Measurements from ENCODE around the gene CD300LF. TPM values are rescaled to one million over a fixed set of nuclear protein-coding genes. Genes with fewer than 3 reads are reported as not detected.

CD300LF gene
- total RNA-seq, 1 experiment from 2014 or later = not detected

DNA sequence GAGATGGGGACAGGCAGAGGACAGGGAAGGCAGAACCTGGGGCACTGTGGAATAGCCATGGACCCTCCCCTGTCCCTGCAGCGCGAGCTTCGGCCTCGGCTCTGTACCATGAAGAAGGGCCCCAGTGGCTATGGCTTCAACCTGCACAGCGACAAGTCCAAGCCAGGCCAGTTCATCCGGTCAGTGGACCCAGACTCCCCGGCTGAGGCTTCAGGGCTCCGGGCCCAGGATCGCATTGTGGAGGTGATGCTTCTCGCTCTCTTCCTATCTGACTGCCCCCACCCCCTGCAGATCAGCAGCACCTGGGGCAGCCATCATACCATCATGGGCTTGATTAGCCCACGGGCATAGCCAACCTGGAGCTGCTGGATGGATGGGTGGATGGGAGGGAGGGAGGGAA lies 49.2 kb upstream of the CD300LF start:
- CTCF ChIA-PET = interaction anchor here (2.3 kb wide), 1 partner anchor 25 kb away, joined by 17 read pairs; the partner anchor contains the start of gene RAB37
- H3K36me3 Mint-ChIP-seq = peaks cover 6% of the 10 kb centered on the region; the same call in 1 of the 2 replicates

DNA sequence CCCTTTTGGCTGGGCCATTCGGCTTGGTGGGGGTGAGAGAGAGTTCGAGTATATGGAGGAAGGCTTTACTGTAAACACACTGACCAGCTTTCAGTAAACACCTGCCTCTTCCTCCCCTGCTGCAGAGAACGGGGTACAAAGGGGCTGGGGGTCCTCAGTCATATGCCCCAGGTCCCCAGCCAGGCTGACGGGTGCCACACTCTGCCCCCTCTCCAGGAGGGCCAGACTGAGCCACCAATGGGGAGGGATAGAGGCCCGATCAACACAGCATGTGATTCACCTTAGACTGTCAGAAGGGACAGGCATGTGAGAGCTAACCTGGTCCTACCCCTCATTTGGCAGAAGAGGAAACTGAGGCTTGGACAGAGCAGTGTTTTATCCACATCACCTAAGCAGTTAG lies 48.7 kb upstream of the CD300LF start:
- H3K27ac Mint-ChIP-seq = no peak overlapping the region

More for the DNA sequence above, 49.2 kb upstream of the CD300LF start:
- H3K27ac Mint-ChIP-seq = no peak overlapping the region
- H3K27me3 Mint-ChIP-seq (ENCODE audit: low read depth) = no peaks in the 10 kb centered on the region
- POLR2A ChIA-PET = interaction anchor here (0.7 to 1.5 kb wide), 2 partner anchors 16 to 56 kb away, joined by 3 read pairs; no protein-coding TSS in a partner anchor
- DNase-seq (ENCODE audit: low spot score) = no peak
- no peak overlapping the region for H3K4me3 Mint-ChIP-seq
- no peaks in the 10 kb centered on the region for H3K9me3 Mint-ChIP-seq
- H3K4me1 Mint-ChIP-seq = peaks cover 49% of the 10 kb centered on the region
- TF ChIP-seq NR2C2 (CRISPR knock-in tag; IDR thresholded peaks at IDR 0.05) (no peak), FOXJ3 (CRISPR knock-in tag; IDR thresholded peaks at IDR 0.05; ENCODE audit: borderline replicate concordance) (no peak), ZNF232 (CRISPR knock-in tag; IDR thresholded peaks at IDR 0.05) (no peak), JAZF1 (CRISPR knock-in tag; IDR thresholded peaks at IDR 0.05) (no peak), CREM (CRISPR knock-in tag; IDR thresholded peaks at IDR 0.05) (no peak), ZNF121 (CRISPR knock-in tag; IDR thresholded peaks at IDR 0.05) (no peak)
- TF ChIP-seq, protein P1, sequence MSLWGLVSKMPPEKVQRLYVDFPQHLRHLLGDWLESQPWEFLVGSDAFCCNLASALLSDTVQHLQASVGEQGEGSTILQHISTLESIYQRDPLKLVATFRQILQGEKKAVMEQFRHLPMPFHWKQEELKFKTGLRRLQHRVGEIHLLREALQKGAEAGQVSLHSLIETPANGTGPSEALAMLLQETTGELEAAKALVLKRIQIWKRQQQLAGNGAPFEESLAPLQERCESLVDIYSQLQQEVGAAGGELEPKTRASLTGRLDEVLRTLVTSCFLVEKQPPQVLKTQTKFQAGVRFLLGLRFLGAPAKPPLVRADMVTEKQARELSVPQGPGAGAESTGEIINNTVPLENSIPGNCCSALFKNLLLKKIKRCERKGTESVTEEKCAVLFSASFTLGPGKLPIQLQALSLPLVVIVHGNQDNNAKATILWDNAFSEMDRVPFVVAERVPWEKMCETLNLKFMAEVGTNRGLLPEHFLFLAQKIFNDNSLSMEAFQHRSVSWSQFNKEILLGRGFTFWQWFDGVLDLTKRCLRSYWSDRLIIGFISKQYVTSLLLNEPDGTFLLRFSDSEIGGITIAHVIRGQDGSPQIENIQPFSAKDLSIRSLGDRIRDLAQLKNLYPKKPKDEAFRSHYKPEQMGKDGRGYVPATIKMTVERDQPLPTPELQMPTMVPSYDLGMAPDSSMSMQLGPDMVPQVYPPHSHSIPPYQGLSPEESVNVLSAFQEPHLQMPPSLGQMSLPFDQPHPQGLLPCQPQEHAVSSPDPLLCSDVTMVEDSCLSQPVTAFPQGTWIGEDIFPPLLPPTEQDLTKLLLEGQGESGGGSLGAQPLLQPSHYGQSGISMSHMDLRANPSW (CRISPR knock-in tag; conservative IDR thresholded peaks at IDR 0.05; ENCODE audit: low read depth) = no peak
- no peak for ATAC-seq

More for the DNA sequence above, 48.7 kb upstream of the CD300LF start:
- H3K27me3 Mint-ChIP-seq (ENCODE audit: low read depth) = no peaks in the 10 kb centered on the region
- DNase-seq (ENCODE audit: low spot score) = no peak
- H3K4me1 Mint-ChIP-seq = peaks cover 52% of the 10 kb centered on the region
- CTCF ChIA-PET = interaction anchor here (2.3 to 6.7 kb wide), 5 partner anchors 12 to 104 kb away, joined by 14 to 115 read pairs (median 24); partner anchors contain the start of gene RAB37
- TF ChIP-seq, protein P2, sequence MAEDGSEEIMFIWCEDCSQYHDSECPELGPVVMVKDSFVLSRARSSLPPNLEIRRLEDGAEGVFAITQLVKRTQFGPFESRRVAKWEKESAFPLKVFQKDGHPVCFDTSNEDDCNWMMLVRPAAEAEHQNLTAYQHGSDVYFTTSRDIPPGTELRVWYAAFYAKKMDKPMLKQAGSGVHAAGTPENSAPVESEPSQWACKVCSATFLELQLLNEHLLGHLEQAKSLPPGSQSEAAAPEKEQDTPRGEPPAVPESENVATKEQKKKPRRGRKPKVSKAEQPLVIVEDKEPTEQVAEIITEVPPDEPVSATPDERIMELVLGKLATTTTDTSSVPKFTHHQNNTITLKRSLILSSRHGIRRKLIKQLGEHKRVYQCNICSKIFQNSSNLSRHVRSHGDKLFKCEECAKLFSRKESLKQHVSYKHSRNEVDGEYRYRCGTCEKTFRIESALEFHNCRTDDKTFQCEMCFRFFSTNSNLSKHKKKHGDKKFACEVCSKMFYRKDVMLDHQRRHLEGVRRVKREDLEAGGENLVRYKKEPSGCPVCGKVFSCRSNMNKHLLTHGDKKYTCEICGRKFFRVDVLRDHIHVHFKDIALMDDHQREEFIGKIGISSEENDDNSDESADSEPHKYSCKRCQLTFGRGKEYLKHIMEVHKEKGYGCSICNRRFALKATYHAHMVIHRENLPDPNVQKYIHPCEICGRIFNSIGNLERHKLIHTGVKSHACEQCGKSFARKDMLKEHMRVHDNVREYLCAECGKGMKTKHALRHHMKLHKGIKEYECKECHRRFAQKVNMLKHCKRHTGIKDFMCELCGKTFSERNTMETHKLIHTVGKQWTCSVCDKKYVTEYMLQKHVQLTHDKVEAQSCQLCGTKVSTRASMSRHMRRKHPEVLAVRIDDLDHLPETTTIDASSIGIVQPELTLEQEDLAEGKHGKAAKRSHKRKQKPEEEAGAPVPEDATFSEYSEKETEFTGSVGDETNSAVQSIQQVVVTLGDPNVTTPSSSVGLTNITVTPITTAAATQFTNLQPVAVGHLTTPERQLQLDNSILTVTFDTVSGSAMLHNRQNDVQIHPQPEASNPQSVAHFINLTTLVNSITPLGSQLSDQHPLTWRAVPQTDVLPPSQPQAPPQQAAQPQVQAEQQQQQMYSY (CRISPR knock-in tag; IDR thresholded peaks at IDR 0.05) = no peak
- no peak for TF ChIP-seq CBFB (CRISPR knock-in tag; IDR thresholded peaks at IDR 0.05; ENCODE audit: low read depth)
- TF ChIP-seq, protein P3, sequence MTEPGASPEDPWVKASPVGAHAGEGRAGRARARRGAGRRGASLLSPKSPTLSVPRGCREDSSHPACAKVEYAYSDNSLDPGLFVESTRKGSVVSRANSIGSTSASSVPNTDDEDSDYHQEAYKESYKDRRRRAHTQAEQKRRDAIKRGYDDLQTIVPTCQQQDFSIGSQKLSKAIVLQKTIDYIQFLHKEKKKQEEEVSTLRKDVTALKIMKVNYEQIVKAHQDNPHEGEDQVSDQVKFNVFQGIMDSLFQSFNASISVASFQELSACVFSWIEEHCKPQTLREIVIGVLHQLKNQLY (CRISPR knock-in tag; IDR thresholded peaks at IDR 0.05) = no peak
- TF ChIP-seq, protein P4, sequence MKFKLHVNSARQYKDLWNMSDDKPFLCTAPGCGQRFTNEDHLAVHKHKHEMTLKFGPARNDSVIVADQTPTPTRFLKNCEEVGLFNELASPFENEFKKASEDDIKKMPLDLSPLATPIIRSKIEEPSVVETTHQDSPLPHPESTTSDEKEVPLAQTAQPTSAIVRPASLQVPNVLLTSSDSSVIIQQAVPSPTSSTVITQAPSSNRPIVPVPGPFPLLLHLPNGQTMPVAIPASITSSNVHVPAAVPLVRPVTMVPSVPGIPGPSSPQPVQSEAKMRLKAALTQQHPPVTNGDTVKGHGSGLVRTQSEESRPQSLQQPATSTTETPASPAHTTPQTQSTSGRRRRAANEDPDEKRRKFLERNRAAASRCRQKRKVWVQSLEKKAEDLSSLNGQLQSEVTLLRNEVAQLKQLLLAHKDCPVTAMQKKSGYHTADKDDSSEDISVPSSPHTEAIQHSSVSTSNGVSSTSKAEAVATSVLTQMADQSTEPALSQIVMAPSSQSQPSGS (CRISPR knock-in tag; IDR thresholded peaks at IDR 0.05; ENCODE audit: borderline replicate concordance, low read depth) = no peak
- no peaks in the 10 kb centered on the region for H3K9me3 Mint-ChIP-seq
- H3K36me3 Mint-ChIP-seq = peaks cover 6% of the 10 kb centered on the region; the same call in 1 of the 2 replicates
- no peak for ATAC-seq
- POLR2A ChIA-PET = interaction anchor here (1.5 kb wide), 1 partner anchor 16 kb away, joined by 3 read pairs; no protein-coding TSS in a partner anchor
- no peak overlapping the region for H3K4me3 Mint-ChIP-seq
